ENCODE measurements around the gene TBC1D14. TPM values are rescaled to one million over a fixed set of nuclear protein-coding genes. Genes with fewer than 3 reads are reported as not detected.
A peak's percentile ranks its signal among the peaks of the same experiment; 100 is the strongest.

Gene TBC1D14
- total and polyA plus RNA-seq, 2 of the 4 experiments (the other 2 are of a cell fraction), result 31.7 to 40.7 TPM

- no peak overlapping the region for H3K23ac ChIP-seq (ENCODE audit: low read depth, low read length)
- no peak for ATAC-seq (ENCODE audit: low read depth)
- WGBS, 2 experiments (ENCODE audit: extremely low coverage in 2 of 2, insufficient read length in 1 of 2), result 90% methylated on average over 8 of the region's 29 CpGs; no CpG with 5 or more reads in 1 of the 2 experiments
- H3K27me3 ChIP-seq (ENCODE audit: control insufficient read depth, insufficient read depth, low read length), result no peaks in the 10 kb centered on the region
- in situ Hi-C loops (cut with MboI; ENCODE audit: low sequenced_read_pairs), result no loop called here
- H3K14ac ChIP-seq (replicated peaks; ENCODE audit: low read depth, low read length), result no peak overlapping the region
- H2BK20ac ChIP-seq (ENCODE audit: low read depth, low read length), result 0 out of 2 replicates have a peak overlapping the region, but pooled peaks have one; percentile 59
- no peaks in the 10 kb centered on the region for H3K9me3 ChIP-seq (ENCODE audit: control insufficient read depth, insufficient read depth, low read length)
- no peaks in the 10 kb centered on the region for H3K79me1 ChIP-seq (ENCODE audit: low read depth in 1 of 2, low read length in 2 of 2)
- no peak overlapping the region for H3K9ac ChIP-seq (ENCODE audit: low read depth, low read length)
- no peak overlapping the region for H2BK120ac ChIP-seq (ENCODE audit: low read depth, low read length)
- no peak overlapping the region for H3K4me3 ChIP-seq (ENCODE audit: insufficient read depth, low read depth, low read length)
- H3K18ac ChIP-seq (ENCODE audit: low read depth, low read length), result no peak overlapping the region; the same call in 1 of the 2 replicates
- H2AK9ac ChIP-seq (replicated peaks; ENCODE audit: low read depth, low read length, poor library complexity), result no peak overlapping the region
- peak overlapping the region; percentile 95 for H2BK5ac ChIP-seq (ENCODE audit: low read depth, low read length, poor library complexity, severe bottlenecking)
- ChIA-PET CTCF (interaction anchor here (0.6 to 0.7 kb wide), 2 partner anchors 91 to 117 kb away, joined by 4 to 5 read pairs; no protein-coding TSS in a partner anchor), POLR2A (ENCODE audit: unreplicated experiment) (no interaction called here)
- peak overlapping the region; percentile 33; the same call in 1 of the 2 replicates for H3K4ac ChIP-seq (ENCODE audit: low read depth, low read length)
- no peaks in the 10 kb centered on the region for H3K36me3 ChIP-seq (ENCODE audit: control insufficient read depth, insufficient read depth, low read length)
- H4K20me1 ChIP-seq (ENCODE audit: insufficient read depth, low read length), result no peaks in the 10 kb centered on the region
- no peak for DNase-seq
- H4K91ac ChIP-seq (ENCODE audit: insufficient read depth, low read depth, low read length), result 0 out of 2 replicates have a peak overlapping the region, but pooled peaks have one; percentile 21
- H4K5ac ChIP-seq (ENCODE audit: low read depth, low read length), result no peak overlapping the region; the same call in 1 of the 2 replicates
- H2AFZ ChIP-seq (replicated peaks; ENCODE audit: low read length, poor library complexity), result peak overlapping the region; percentile 5
- H3K4me1 ChIP-seq (ENCODE audit: control insufficient read depth, insufficient read depth, low read length), result peaks cover 24% of the 10 kb centered on the region
- no TSS peak for BruUV-seq (replicated peaks)
- no peak overlapping the region for H2AK5ac ChIP-seq (ENCODE audit: low read depth, low read length)
- no peak overlapping the region; the same call in 1 of the 2 replicates for H3K27ac ChIP-seq (ENCODE audit: insufficient read depth, low read length)
- dilution Hi-C loops (cut with HindIII; ENCODE audit: low sequenced_read_pairs, unreplicated experiment), result no loop called here
- no peak overlapping the region for H3K4me2 ChIP-seq (ENCODE audit: low read depth, low read length)
- H3K9me1 ChIP-seq (ENCODE audit: insufficient read depth, low read length), result peaks cover 5% of the 10 kb centered on the region; the same call in 1 of the 2 replicates
- intact Hi-C loops (cut with micrococcal nuclease), result loop anchor here (5.0 kb wide), 1 partner anchor 92 kb away; no protein-coding TSS in a partner anchor
- H4K8ac ChIP-seq (ENCODE audit: low read depth in 2 of 2, low read length in 2 of 2), result no peak overlapping the region; a peak in 1 of 4 replicates
- no peak overlapping the region; the same call in 2 of the 3 replicates for H2BK15ac ChIP-seq (ENCODE audit: low read depth, low read length)
- no peak overlapping the region for H3K56ac ChIP-seq (ENCODE audit: extremely low read depth, insufficient read depth, low read length)
- TF ChIP-seq MAZ (IDR thresholded peaks at IDR 0.05; ENCODE audit: borderline replicate concordance, low read depth, low read length), result no peak
- no peak for TF ChIP-seq MXI1 (IDR thresholded peaks at IDR 0.05; ENCODE audit: borderline replicate concordance, low read depth, low read length)
- no peak for TF ChIP-seq USF2 (IDR thresholded peaks at IDR 0.05; ENCODE audit: low read depth, low read length)
- TF ChIP-seq BHLHE40 (IDR thresholded peaks at IDR 0.05; ENCODE audit: low read depth, low read length), result no peak
- TF ChIP-seq, protein P1, sequence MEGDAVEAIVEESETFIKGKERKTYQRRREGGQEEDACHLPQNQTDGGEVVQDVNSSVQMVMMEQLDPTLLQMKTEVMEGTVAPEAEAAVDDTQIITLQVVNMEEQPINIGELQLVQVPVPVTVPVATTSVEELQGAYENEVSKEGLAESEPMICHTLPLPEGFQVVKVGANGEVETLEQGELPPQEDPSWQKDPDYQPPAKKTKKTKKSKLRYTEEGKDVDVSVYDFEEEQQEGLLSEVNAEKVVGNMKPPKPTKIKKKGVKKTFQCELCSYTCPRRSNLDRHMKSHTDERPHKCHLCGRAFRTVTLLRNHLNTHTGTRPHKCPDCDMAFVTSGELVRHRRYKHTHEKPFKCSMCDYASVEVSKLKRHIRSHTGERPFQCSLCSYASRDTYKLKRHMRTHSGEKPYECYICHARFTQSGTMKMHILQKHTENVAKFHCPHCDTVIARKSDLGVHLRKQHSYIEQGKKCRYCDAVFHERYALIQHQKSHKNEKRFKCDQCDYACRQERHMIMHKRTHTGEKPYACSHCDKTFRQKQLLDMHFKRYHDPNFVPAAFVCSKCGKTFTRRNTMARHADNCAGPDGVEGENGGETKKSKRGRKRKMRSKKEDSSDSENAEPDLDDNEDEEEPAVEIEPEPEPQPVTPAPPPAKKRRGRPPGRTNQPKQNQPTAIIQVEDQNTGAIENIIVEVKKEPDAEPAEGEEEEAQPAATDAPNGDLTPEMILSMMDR (conservative IDR thresholded peaks at IDR 0.05; ENCODE audit: low read depth, low read length), result no peak
- TF ChIP-seq ELK1 (IDR thresholded peaks at IDR 0.05; ENCODE audit: borderline replicate concordance, low read depth, low read length), result no peak
- TF ChIP-seq CHD1 (IDR thresholded peaks at IDR 0.05; ENCODE audit: low read depth, low read length), result no peak
- no peak for TF ChIP-seq MAFK (IDR thresholded peaks at IDR 0.05; ENCODE audit: low read depth, low read length)
- no peak for TF ChIP-seq CEBPB (IDR thresholded peaks at IDR 0.05; ENCODE audit: low read depth, low read length)
- TF ChIP-seq RFX5 (IDR thresholded peaks at IDR 0.05; ENCODE audit: low read depth, low read length), result no peak
- no peak for TF ChIP-seq NFE2L2 (IDR thresholded peaks at IDR 0.05; ENCODE audit: low read depth, low read length)
- TF ChIP-seq SMC3 (IDR thresholded peaks at IDR 0.05; ENCODE audit: low read depth, low read length), result no peak
Observed at GRCh38 chr4:6894528-6895498, 14.8 kb upstream of the TBC1D14 start.
